IPS-18a (cell line): ENCODE results near the gene EP400.

ENCODE experiments used
- H3K27ac ChIP-seq: one replicate; pipeline ENCODE4 v1.5.1; 2013; ENCODE audit warnings: low read length
- H3K27me3 ChIP-seq: one replicate; pipeline ENCODE4 v1.6.1; 2013; ENCODE audit warnings: mild to moderate bottlenecking, low read length; ENCODE audit not compliant: control insufficient read depth, insufficient read depth
- H3K36me3 ChIP-seq: one replicate; pipeline ENCODE4 v1.6.1; 2013; ENCODE audit warnings: low read depth, low read length; ENCODE audit not compliant: control insufficient read depth
- H3K4me1 ChIP-seq: one replicate; pipeline ENCODE4 v1.6.1; 2013; ENCODE audit warnings: low read depth, low read length; ENCODE audit not compliant: control insufficient read depth
- H3K4me3 ChIP-seq: one replicate; pipeline ENCODE4 v1.5.1; 2013; ENCODE audit warnings: low read length
- H3K9ac ChIP-seq: one replicate; pipeline ENCODE4 v1.6.1; 2013; ENCODE audit warnings: mild to moderate bottlenecking, low read length, moderate library complexity
- H3K9me3 ChIP-seq: one replicate; pipeline ENCODE4 v1.6.1; 2013; ENCODE audit warnings: low read depth, low read length; ENCODE audit not compliant: control insufficient read depth

The EP400 gene

DNA sequence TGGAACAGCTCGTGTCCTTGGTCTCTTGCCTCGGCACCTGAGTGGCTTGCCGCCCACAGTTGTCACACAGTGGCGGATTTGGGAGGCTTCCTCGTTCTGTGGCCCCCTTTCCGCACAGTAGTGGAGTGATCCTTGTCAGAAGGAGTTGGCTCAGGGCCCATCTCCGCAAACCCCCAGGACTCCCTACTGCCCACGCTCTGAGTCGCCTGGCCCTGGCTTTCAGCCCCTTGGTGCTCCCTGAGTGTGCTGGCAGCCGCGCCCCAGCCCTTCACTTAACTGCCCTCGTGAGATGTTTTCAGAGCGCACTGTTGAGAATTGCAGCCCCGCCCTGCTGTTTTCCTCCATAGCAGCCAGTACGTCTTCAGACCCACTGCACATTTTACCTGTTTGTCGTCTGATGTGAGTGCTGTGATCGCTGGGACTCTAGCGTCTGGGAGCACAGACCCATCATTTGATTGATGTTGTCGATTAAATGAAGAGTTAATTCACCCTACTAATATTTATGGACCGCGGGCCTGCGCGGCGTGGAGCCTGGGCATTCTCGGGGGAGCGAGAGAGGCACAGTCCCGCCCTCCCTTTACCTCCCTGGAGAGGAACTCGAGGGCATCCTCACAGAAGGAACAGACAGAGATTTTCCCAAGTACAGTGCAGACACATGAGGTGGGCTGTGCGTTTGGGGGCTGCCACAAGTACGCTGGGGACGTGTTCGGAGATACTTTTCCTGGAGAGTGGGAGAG is 102.6 kb downstream of the EP400 start:
- Histone ChIP-seq H3K4me3 (no peak overlapping the region), H3K9me3 (no peaks in the 10 kb centered on the region), H3K4me1 (peaks cover 14% of the 10 kb centered on the region), H3K27me3 (no peaks in the 10 kb centered on the region), H3K9ac (no peak overlapping the region), H3K27ac (no peak overlapping the region), H3K36me3 (peaks cover 71% of the 10 kb centered on the region)

DNA sequence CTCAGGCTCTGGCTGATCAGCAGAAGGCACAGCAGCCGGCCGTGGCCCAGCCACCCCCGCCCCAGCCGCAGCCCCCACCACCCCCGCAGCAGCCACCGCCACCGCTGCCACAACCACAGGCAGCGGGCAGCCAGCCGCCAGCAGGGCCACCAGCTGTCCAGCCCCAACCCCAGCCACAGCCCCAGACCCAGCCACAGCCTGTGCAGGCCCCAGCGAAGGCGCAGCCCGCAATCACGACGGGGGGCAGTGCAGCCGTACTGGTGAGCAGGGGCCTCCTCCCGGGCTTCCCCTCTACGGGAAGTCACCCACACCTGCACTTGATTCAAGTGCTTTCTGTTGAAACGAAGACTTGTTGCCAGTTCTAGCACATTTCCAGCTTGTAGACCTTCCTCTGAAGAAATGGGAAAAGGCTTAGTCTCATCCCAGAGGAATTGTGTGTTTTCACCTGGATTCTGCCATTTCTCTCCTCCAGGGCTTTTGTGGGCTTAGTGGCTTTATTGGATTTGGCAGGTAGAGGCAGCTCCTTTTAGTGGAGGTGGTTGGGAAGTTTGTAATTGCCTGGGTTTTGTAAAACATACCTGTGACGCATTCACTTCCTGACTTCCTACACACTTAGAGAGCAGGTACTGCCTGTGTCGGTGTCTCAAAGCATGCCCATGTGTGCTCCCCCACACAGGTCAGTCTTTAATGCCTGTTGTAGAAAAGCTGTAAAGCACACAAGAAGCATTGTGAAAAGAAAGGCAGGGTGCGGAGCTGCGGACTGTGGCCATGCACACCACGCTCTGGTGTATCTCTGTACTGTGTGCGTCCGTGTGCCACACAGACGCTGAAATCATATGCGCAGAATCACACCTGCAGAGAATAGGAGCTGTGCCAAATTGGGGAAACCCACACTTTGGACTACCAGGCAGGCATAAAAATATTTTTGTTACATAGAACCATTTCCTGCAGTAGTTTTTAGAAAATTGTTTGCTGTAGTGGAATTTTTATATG is 103.9 kb downstream of the EP400 start:
- Histone ChIP-seq H3K36me3 (peaks cover 78% of the 10 kb centered on the region), H3K27me3 (no peaks in the 10 kb centered on the region)

GRCh38 chr12:132054983-132055382 is 105.2 kb downstream of the EP400 start:
- H3K27me3 ChIP-seq: no peaks in the 10 kb centered on the region
- no peak overlapping the region for H3K27ac ChIP-seq
- H3K9me3 ChIP-seq: no peaks in the 10 kb centered on the region
- H3K4me3 ChIP-seq: no peak overlapping the region
- H3K9ac ChIP-seq: no peak overlapping the region
- no peaks in the 10 kb centered on the region for H3K4me1 ChIP-seq
- H3K36me3 ChIP-seq: peaks cover 65% of the 10 kb centered on the region

More for the DNA sequence above, 103.9 kb downstream of the EP400 start:
- Histone ChIP-seq H3K4me3 (no peak overlapping the region), H3K9ac (no peak overlapping the region), H3K9me3 (no peaks in the 10 kb centered on the region), H3K27ac (no peak overlapping the region), H3K4me1 (peaks cover 5% of the 10 kb centered on the region)

DNA sequence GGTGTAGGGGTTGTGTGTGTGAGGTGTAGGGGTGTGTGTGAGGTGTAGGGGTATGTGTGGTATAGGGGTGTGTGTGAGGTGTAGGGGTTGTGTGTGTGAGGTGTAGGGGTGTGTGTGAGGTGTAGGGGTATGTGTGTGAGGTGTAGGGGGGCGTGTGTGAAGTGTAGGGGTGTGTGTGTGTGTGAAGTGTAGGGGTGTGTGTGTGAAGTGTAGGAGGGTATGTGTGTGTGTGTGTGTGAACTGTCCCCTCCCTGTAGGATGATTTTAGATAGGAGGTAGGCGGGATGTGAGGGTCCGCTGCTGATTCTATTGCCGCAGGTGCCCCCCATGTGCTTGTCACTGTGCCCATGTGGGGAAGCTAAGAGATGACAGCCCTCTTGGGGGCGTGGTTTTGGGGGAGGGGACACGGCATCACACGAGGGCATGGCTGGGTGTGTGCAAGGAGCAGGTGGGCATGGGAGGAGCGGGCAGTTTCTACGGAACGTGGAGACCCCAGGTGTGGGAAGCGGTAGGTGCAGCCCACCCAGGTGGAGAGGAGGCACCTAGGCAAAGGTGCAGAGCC is 105.9 kb downstream of the EP400 start:
- H3K9me3 ChIP-seq: no peaks in the 10 kb centered on the region
- H3K36me3 ChIP-seq: peaks cover 59% of the 10 kb centered on the region

DNA sequence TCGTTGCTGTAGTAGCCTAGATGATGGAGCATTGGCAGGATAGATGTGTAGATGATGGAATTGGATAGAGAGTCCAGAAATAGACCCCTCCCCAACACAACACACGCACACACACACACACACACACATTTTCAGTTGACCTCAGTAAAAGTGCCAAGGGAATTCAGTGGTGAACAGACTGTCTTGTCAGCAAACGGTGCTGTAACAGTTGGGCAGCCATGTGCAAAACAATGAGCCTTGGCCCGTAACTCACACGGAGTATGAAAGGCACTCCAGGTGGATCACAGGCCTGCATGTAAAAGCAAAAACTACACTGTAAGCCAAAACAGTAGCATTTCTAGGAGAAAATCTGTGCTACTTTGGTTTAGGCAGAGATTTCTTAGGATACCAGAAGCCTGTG is 106.6 kb downstream of the EP400 start:
- H3K9ac ChIP-seq: no peak overlapping the region
- H3K9me3 ChIP-seq: no peaks in the 10 kb centered on the region
- H3K4me1 ChIP-seq: no peaks in the 10 kb centered on the region
- H3K27me3 ChIP-seq: no peaks in the 10 kb centered on the region
- H3K36me3 ChIP-seq: peaks cover 56% of the 10 kb centered on the region
- no peak overlapping the region for H3K4me3 ChIP-seq
- H3K27ac ChIP-seq: no peak overlapping the region

More for the DNA sequence above, 105.9 kb downstream of the EP400 start:
- Histone ChIP-seq H3K27me3 (no peaks in the 10 kb centered on the region), H3K4me3 (no peak overlapping the region), H3K9ac (no peak overlapping the region), H3K27ac (no peak overlapping the region), H3K4me1 (no peaks in the 10 kb centered on the region)

- Histone ChIP-seq H3K36me3 (peaks cover 62% of the 10 kb centered on the region), H3K4me1 (no peaks in the 10 kb centered on the region), H3K9me3 (no peaks in the 10 kb centered on the region), H3K27me3 (no peaks in the 10 kb centered on the region), H3K27ac (no peak overlapping the region), H3K9ac (no peak overlapping the region), H3K4me3 (no peak overlapping the region)
Observed at GRCh38 chr12:132056951-132057350, 107.2 kb downstream of the EP400 start.

DNA sequence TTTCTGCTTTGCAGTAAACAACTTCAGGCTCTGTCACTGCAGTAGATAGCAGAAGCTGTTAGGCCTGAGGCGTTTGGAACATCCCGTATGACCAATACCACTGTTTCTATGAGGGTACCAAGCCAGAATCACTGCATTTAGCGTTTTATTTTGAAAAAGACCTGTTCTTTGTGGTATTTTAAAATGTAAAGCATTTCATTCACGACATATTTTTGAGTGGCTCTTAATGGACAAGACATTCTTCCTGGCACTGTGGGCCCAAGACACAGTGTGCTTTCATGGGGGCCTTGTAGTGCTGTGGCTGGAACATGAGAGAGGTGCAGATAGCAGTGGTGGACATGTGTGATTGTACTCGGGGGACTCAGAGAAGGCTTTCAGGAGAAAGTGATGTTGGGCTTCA is 107.9 kb downstream of the EP400 start:
- Histone ChIP-seq H3K36me3 (peaks cover 58% of the 10 kb centered on the region), H3K9ac (no peak overlapping the region), H3K27ac (no peak overlapping the region), H3K4me1 (no peaks in the 10 kb centered on the region), H3K27me3 (no peaks in the 10 kb centered on the region), H3K4me3 (no peak overlapping the region), H3K9me3 (no peaks in the 10 kb centered on the region)

DNA sequence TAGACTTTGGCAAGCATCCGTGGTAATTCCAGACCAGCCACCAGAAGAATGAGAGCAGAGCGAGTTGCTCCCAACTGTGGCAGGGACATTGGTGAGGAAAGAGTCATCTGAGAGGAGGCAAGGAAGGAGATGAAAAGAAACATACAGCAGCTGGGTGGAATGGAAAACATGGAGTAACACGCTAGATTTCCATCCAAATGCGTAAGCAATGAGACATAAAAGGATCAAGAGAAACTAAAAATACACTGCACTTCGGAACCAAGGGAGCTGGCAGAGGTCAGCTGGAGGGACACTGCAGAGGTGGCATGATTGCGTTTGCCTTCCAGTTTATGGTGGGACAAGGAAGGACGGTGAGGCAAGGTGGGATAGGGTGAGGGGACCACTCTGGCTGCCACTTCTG is 111.5 kb downstream of the EP400 start:
- no peaks in the 10 kb centered on the region for H3K4me1 ChIP-seq
- no peak overlapping the region for H3K27ac ChIP-seq
- H3K9me3 ChIP-seq: no peaks in the 10 kb centered on the region
- H3K36me3 ChIP-seq: peaks cover 62% of the 10 kb centered on the region
- H3K27me3 ChIP-seq: no peaks in the 10 kb centered on the region
- no peak overlapping the region for H3K4me3 ChIP-seq
- H3K9ac ChIP-seq: no peak overlapping the region

DNA sequence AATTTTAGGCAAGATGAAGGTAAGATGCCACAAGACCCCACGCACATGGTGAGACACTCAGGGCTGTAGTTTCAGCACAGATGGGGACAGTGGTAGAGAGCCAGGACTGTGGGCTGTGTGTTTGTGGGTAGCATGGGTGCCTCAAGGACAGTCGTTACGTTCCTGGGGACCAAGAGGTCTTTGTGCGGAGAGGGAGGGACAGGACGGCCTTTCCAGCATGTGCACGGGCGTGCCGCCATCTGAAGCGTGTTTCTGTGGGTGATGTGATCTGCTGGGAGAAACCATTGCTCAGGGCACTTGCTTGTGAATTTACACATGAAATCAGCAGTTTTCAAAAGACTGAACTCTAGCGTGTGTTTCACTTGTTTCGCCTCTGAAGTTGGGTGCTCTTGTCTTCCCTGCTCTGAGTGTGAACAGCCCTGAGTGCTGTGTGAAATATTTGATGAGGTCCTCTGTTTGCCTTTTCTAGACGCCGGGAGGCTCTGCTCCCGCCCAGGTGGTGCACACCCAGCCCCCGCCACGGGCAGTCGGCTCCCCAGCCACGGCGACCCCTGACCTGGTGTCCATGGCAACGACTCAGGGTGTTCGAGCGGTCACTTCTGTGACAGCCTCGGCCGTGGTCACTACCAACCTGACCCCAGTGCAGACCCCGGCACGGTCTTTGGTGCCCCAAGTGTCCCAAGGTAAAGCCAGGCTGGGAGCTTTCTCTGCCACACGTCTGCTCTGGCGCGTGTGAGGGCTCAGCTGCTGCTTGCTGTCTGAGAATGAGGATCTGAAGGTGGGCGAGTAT is 112.1 kb downstream of the EP400 start:
- Histone ChIP-seq H3K36me3 (peaks cover 62% of the 10 kb centered on the region), H3K4me3 (no peak overlapping the region), H3K9ac (no peak overlapping the region)

GRCh38 chr12:132062481-132062880 is 112.7 kb downstream of the EP400 start:
- Histone ChIP-seq H3K4me3 (no peak overlapping the region), H3K4me1 (no peaks in the 10 kb centered on the region), H3K36me3 (peaks cover 63% of the 10 kb centered on the region), H3K27me3 (no peaks in the 10 kb centered on the region), H3K27ac (no peak overlapping the region), H3K9ac (no peak overlapping the region), H3K9me3 (no peaks in the 10 kb centered on the region)

More for the DNA sequence above, 112.1 kb downstream of the EP400 start:
- no peaks in the 10 kb centered on the region for H3K4me1 ChIP-seq
- no peak overlapping the region for H3K27ac ChIP-seq
- no peaks in the 10 kb centered on the region for H3K9me3 ChIP-seq
- no peaks in the 10 kb centered on the region for H3K27me3 ChIP-seq

GRCh38 chr12:132063491-132063890 is 113.7 kb downstream of the EP400 start:
- no peaks in the 10 kb centered on the region for H3K9me3 ChIP-seq
- no peak overlapping the region for H3K9ac ChIP-seq
- no peaks in the 10 kb centered on the region for H3K4me1 ChIP-seq
- H3K4me3 ChIP-seq: no peak overlapping the region
- no peaks in the 10 kb centered on the region for H3K27me3 ChIP-seq
- H3K27ac ChIP-seq: no peak overlapping the region
- peaks cover 64% of the 10 kb centered on the region for H3K36me3 ChIP-seq
